ENCODE data around the gene NKAPD1.

GRCh38 chr11:112129656-112130055, 55.6 kb downstream of the NKAPD1 start:
- TF ChIP-seq EZH2phosphoT487 (IDR thresholded peaks at IDR 0.05; ENCODE audit: borderline replicate concordance) (no peak), YY1 (IDR thresholded peaks at IDR 0.05; ENCODE audit: extremely low read depth, insufficient replicate concordance, low read depth, low read length) (no peak), CTCF (IDR thresholded peaks at IDR 0.05 in 2 of 3, conservative IDR thresholded peaks at IDR 0.05 in 1 of 3; ENCODE audit: borderline replicate concordance in 1 of 3, insufficient read depth in 1 of 3, low read depth in 2 of 3, low read length in 2 of 3) (no peak), EZH2 (IDR thresholded peaks at IDR 0.05) (no peak), JUND (IDR thresholded peaks at IDR 0.05) (no peak)
